ENCODE data around the gene MYL7. TPM values are rescaled to one million over a fixed set of nuclear protein-coding genes. Genes with fewer than 3 reads are reported as not detected.

Gene MYL7
- polyA plus RNA-seq, 1 of the 3 experiments (the other 2 are of a cell fraction): not detected

DNA sequence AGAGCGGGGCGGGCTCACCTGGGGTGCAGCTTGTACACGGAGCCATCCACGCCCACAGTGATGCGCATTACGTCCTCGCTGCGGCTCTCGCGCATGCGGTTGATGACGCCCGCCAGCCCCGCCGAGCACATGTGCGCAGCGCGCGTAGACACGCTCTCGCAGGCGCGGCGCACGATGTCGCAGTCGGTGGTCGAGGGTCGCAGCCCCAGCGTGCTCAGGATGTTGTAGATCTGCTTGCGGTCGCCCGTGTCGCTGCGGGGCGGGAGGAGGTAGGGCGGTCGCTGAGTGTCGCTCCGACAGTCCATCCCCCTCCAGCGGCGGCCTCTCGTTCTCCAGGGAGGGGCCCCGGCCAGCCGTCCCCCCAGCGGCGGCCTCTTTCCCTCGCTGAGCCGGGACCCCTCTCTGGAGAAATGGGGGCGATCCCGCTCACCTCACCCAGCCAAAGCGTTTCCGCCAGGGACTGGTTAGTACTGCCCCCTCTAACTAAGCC, 4.4 kb upstream of the MYL7 start:
- ChIA-PET POLR2A (interaction anchor here (0.6 kb wide), 1 partner anchor 172 kb away, joined by 3 read pairs; no protein-coding TSS in a partner anchor), CTCF (interaction anchor here (0.6 to 1.1 kb wide), 2 partner anchors 14 to 43 kb away, joined by 3 read pairs; partner anchors contain the start of gene GCK)
- Histone ChIP-seq H3K9me3 (no peaks in the 10 kb centered on the region), H3K79me2 (ENCODE audit: insufficient read depth) (no peaks in the 10 kb centered on the region), H3K9me2 (no peaks in the 10 kb centered on the region), H3K4me1 (ENCODE audit: control insufficient read depth in 1 of 2, insufficient read depth in 2 of 2, low read depth in 1 of 2, low read length in 1 of 2) (peaks cover 0 to 16% of the 10 kb centered on the region in 2 experiments; a peak in 1 of 4 replicates), H3K27me3 (ENCODE audit: insufficient read depth) (no peaks in the 10 kb centered on the region), H2AFZ (ENCODE audit: low read depth) (peak overlapping the region; percentile 81; the same call in 1 of the 2 replicates), H3K36me3 (replicated peaks in 1 of 2; ENCODE audit: control insufficient read depth in 1 of 2, insufficient read depth in 2 of 2, low read length in 1 of 2) (no peaks in the 10 kb centered on the region), H3K9ac (no peak overlapping the region; the same call in 1 of the 2 replicates), H3K4me2 (peak overlapping the region; percentile 80), H4K20me1 (ENCODE audit: insufficient read depth) (no peaks in the 10 kb centered on the region), H3K27ac (ENCODE audit: low read depth in 2 of 2, low read length in 1 of 2) (no peak overlapping the region), H3F3A (replicated peaks; ENCODE audit: insufficient read depth) (peaks cover 8% of the 10 kb centered on the region), H3K4me3 (ENCODE audit: low read depth in 2 of 2, low read length in 1 of 2) (peak overlapping the region; percentile 51 to 59)
- WGBS (ENCODE audit: low lambda C conversion rate): 81% methylated on average over 52 of the region's 53 CpGs
- peak; percentile 78 for DNase-seq
- TF ChIP-seq TCF12 (IDR thresholded peaks at IDR 0.05) (no peak), RFX5 (IDR thresholded peaks at IDR 0.05; ENCODE audit: low read length) (no peak), FOXJ3 (CRISPR knock-in tag; IDR thresholded peaks at IDR 0.05) (no peak), RAD21 (IDR thresholded peaks at IDR 0.05; ENCODE audit: low read length) (no peak), MEF2A (IDR thresholded peaks at IDR 0.05; ENCODE audit: borderline replicate concordance, low read depth) (no peak), ELF1 (IDR thresholded peaks at IDR 0.05) (no peak), CHD2 (IDR thresholded peaks at IDR 0.05; ENCODE audit: low read length, partially characterized antibody) (no peak), RCOR1 (IDR thresholded peaks at IDR 0.05; ENCODE audit: low read length) (no peak), FOXM1 (IDR thresholded peaks at IDR 0.05; ENCODE audit: low read depth) (no peak), GATA2 (CRISPR knock-in tag; IDR thresholded peaks at IDR 0.05) (no peak), RXRA (IDR thresholded peaks at IDR 0.05; ENCODE audit: borderline replicate concordance, low read depth) (no peak), EP300 (IDR thresholded peaks at IDR 0.05; ENCODE audit: borderline replicate concordance in 1 of 2, low read depth in 1 of 2, low read length in 1 of 2) (no peak), USF1 (IDR thresholded peaks at IDR 0.05; ENCODE audit: borderline replicate concordance, low read depth) (no peak), FOSL2 (IDR thresholded peaks at IDR 0.05; ENCODE audit: borderline replicate concordance, low read depth) (no peak)

GRCh38 chr7:44144968-44145478, 3.9 kb upstream of the MYL7 start:
- no peaks in the 10 kb centered on the region for H3K27me3 ChIP-seq (ENCODE audit: insufficient read depth)
- no peaks in the 10 kb centered on the region for H3K36me3 ChIP-seq (replicated peaks in 1 of 2; ENCODE audit: control insufficient read depth in 1 of 2, insufficient read depth in 2 of 2, low read length in 1 of 2)
- 95% methylated on average over 29 of the region's 31 CpGs for WGBS (ENCODE audit: low lambda C conversion rate)
- no peaks in the 10 kb centered on the region for H3K79me2 ChIP-seq (ENCODE audit: insufficient read depth)
- CTCF ChIA-PET: interaction anchor here (0.6 to 1.1 kb wide), 3 partner anchors 13 to 52 kb away, joined by 3 read pairs; partner anchors contain the start of gene GCK
- H3K9ac ChIP-seq: no peak overlapping the region
- peaks cover 8% of the 10 kb centered on the region for H3F3A ChIP-seq (replicated peaks; ENCODE audit: insufficient read depth)
- H3K9me2 ChIP-seq: no peaks in the 10 kb centered on the region
- POLR2A ChIA-PET: interaction anchor here (0.6 kb wide), 1 partner anchor 173 kb away, joined by 3 read pairs; no protein-coding TSS in a partner anchor
- no peaks in the 10 kb centered on the region for H4K20me1 ChIP-seq (ENCODE audit: insufficient read depth)
- H3K4me1 ChIP-seq (ENCODE audit: control insufficient read depth in 1 of 2, insufficient read depth in 2 of 2, low read depth in 1 of 2, low read length in 1 of 2): peaks cover 0 to 15% of the 10 kb centered on the region in 2 experiments; a peak in 1 of 4 replicates
- peak overlapping the region in 1 of 2 experiments; percentile 51; a peak in 1 of 4 replicates for H3K4me3 ChIP-seq (ENCODE audit: low read depth in 2 of 2, low read length in 1 of 2)
- peak; percentile 42 for DNase-seq
- H3K27ac ChIP-seq (ENCODE audit: low read depth in 2 of 2, low read length in 1 of 2): no peak overlapping the region
- H3K4me2 ChIP-seq: peak overlapping the region; percentile 80
- no peak overlapping the region; the same call in 1 of the 2 replicates for H2AFZ ChIP-seq (ENCODE audit: low read depth)
- H3K9me3 ChIP-seq: no peaks in the 10 kb centered on the region
- TF ChIP-seq USF1 (IDR thresholded peaks at IDR 0.05; ENCODE audit: borderline replicate concordance, low read depth): no peak
- TF ChIP-seq ZBTB33 (IDR thresholded peaks at IDR 0.05; ENCODE audit: borderline replicate concordance, low read depth): no peak
- TF ChIP-seq RFX5 (IDR thresholded peaks at IDR 0.05; ENCODE audit: low read length): no peak
- no peak for TF ChIP-seq FOSL2 (IDR thresholded peaks at IDR 0.05; ENCODE audit: borderline replicate concordance, low read depth)
- TF ChIP-seq GABPA (IDR thresholded peaks at IDR 0.05; ENCODE audit: low read depth): no peak
- TF ChIP-seq RAD21 (IDR thresholded peaks at IDR 0.05; ENCODE audit: low read length): no peak
- TF ChIP-seq EZH2phosphoT487 (IDR thresholded peaks at IDR 0.05; ENCODE audit: borderline replicate concordance, low read depth): no peak
- TF ChIP-seq, protein P1, sequence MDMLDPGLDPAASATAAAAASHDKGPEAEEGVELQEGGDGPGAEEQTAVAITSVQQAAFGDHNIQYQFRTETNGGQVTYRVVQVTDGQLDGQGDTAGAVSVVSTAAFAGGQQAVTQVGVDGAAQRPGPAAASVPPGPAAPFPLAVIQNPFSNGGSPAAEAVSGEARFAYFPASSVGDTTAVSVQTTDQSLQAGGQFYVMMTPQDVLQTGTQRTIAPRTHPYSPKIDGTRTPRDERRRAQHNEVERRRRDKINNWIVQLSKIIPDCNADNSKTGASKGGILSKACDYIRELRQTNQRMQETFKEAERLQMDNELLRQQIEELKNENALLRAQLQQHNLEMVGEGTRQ (IDR thresholded peaks at IDR 0.05; ENCODE audit: borderline replicate concordance, low read depth, low read length): no peak
- TF ChIP-seq SIN3A (IDR thresholded peaks at IDR 0.05; ENCODE audit: borderline replicate concordance, low read depth, low read length): no peak
